Stimulated activated CD4-positive, alpha-beta T cell treated with anti-CD3 and anti-CD28 coated beads, Interleukin-4, amount 100 ng/mL, for 48 hours (primary cell): ENCODE data around the gene CPVL.
"Not testable (repeated sequence)": the region's sequence is repeated elsewhere in the genome, so short reads cannot be mapped to it uniquely, and the experiment has no call there.

Experiments used
- DNase-seq, 2 donors: peaks; one replicate each; pipeline ENCODE4 v3.0.0-alpha.2; 2020; ENCODE audit warnings: low read depth in 2 of 2

CPVL gene

DNA sequence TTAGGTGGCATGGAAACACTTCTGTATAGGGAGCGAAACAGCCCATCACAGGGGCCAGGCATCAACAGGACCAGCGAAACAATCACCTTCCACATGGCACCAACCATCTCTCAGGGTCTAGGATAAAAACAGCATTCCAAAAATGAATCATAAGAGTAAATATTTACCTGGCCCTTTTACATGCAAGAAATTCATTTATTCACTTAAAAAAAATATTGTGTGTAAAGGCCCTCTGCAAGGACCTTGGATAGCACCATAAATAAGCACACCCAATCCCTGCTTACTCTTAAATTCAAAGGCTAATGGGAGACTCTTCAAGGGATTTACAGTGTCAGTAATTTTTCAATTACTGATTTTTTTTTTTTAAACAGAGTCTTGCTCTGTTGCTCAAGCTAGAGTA lies 25.4 kb downstream of the CPVL start:
- no peak for DNase-seq

DNA sequence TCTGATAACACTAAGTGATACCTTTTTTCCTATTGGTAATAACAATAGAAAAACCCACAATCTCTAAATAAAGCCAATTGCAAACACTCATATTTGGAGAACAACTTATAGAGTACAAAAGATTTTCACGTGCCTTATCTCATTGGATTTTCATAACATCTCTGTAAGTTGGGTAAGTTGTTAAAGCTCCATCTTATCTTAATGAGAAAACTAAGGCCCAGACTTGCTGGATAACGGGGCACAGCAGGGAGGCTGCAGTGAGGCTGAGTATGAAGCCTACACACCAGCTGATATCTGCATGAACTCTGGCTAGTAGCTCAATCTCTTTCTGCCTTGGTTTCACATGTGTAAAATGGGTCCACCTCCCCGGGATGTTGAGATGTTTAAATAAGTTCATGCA lies 26.8 kb downstream of the CPVL start:
- no peak for DNase-seq

DNA sequence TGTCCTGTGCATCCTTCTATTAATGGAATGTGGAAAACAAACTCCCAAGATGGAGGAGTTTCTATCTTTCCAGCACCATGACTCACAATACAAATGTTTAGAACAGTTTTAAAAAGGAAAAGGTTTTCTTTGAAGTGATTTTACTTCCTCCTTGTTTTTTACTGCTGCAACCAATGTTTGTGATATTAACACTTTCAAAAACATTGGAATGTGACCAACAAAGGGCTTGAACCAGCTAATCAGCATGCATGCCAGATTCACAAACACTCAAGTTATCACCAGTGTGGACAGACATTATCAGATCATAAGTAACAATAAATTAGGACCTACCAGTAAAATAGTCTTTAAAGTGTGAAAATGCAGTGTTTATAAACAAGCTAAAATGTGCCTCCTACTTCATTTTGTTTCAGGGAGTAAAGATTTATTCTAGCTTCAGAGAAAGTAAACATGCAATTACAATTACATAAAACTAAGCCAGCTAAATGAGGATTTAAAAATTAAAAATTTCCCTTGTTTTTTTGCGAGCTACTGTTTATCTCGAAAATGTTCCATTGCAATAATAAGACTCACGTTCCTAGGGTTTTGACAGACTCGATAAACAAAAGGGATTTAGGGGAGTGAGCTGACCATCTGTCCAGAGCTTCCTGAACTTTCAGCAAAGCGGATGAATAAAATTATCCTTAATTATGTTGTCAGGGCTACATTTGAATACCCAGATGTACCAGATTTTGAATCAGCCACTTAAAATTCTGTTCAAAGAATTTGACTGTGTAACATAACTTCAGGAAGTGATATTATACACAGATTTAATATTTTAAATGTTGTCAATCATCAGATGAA lies 29.8 kb downstream of the CPVL start:
- DNase-seq: no peak

DNA sequence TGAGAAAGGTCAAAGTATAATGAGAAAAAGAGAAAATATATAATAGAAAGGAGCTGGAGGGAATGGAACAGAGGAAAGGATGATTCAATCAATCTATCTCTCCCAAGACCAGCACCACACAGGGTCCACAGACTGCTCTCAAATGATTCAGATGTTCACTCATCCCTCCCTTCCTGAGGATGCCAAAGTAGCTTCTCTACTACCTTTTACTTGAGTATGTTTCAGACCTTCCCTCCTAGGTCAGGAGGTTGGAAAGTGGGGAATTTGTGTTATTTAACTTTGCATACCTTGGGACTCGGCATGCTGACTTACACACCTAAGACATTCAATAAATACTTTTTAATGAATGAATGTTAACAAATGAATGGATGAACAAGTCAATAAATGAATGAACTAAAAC lies 30.6 kb downstream of the CPVL start:
- no peak for DNase-seq

DNA sequence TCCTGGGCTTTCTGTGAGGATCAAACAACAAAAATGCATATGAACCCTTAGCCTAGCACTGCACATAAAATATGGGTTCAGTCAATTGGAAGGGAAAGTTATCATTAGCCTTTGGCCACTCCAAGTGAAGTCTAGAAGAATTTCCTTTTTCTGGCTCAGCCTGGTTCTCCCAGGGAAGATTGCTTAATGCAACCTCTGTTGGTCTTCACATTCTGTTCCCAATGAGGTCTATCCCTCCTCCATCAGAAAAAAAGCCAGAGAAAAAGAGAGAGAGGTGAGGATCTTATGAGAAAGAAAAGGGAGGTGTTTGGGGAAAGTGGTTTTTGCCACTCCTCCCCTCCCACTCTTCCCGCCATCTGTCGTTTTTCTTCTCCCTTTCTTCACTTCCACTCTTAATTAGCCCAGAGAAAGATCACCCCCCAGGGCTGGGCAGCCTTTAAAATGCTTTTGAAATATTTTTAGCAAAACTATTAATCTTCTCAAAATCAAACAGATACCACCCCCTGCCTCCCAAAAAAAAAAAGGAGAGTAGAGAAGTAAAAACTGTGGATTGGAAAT lies 31.1 kb downstream of the CPVL start:
- no peak for DNase-seq

DNA sequence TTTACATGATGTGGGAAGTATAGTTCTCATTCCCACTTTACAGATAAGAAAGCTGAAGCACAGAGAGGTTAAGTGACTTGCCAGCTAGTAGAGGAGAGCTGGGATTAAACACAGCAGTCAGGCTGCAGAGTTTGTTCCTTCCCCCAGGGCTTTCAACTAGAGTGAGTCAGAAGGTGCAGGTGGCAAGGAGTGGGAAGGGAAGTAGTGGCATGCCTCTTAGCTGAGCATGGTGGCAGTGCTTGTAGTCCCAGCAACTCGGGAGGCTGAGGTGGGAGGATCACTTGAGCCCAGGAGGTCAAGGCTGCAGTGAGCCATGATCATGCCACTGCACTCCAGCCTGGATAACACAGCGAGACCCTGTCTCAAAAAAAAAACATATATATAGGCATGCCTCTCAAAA lies 32.1 kb downstream of the CPVL start:
- not testable (repeated sequence) for DNase-seq

DNA sequence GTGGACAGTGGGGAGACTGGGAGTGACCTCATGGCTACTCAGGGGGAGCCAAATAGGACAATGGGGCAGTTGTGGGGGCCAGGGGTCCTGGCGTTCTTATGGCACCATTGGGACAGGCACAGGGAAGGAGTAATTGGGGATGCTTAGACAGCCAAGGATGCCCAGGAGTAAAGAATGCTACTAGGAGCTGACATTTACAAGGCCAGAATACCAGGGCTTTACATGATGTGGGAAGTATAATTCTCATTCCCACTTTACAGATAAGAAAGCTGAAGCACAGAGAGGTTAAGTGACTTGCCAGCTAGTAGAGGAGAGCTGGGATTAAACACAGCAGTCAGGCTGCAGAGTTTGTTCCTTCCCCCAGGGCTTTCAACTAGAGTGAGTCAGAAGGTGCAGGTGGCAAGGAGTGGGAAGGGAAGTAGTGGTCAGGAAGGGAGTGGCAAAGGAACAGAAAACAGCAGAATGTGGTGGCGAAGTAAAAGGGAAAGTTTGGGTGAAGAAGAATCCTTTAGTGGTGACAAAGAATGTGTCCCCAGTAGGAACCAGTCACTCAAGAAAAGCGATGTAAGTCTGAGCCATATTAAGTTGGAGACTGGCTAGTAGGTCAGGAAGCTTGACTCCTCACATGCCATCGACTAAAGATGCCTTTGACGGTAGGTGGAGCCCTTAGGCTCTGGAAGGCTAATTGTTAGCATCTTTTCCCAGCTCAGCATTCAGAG lies 32.8 kb downstream of the CPVL start:
- no peak for DNase-seq

DNA sequence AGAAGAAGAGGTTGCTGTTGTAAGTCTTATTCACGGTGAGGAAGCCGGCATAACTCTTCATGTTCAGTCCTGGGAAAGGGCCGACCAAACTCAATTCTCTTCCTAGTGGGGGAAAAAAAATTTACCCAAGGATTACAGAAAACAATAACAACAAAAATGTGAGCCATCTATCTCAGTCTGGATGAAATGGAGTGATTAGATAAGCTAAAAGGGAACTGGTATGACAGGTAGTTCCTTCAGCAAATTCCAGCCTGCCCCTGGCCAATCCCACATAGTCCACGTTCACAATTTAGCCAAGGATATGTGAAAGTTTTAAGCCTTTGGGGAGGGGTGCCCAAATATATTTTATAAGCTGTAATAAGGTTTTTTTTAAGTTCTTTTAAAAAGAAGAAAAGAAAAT lies 33.6 kb downstream of the CPVL start:
- DNase-seq: no peak

DNA sequence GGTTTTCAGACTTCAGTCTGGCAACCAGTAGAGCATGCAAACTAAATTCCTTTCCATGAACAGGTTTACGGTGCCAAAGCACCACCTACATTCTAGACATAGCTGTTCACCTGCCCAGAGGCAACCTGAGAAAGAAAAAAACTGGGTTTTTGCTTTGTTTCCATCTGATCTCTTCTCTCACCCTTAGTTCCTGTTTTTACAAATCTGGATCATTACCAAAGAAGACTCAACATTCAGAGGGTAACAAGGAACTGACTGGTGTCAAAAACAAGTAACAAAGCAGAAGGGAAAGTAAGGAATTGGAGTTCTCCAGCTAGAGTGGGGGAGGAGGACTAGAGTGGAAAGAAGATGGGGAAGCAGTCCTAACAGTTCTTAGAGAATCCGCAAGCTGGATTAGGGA lies 36.4 kb downstream of the CPVL start:
- no peak for DNase-seq

DNA sequence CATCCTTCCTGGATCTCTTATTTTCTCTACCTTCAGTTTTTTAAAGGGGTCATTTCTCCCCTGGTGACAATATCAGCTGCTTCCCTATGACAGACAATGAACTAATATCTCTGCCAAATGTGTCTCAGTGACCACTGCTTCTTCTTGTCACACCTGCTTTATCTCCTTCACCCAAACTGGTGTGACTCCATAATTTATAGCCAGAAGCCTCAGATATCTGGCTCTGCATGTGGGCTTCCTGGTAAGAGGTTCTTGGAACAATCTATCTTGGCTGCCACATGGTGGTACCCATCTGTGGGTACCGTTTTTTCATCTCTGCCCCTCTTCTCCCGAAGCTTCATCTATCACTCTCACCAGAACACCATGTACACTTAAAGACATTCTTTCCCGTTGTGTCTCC lies 37.0 kb downstream of the CPVL start:
- no peak for DNase-seq

DNA sequence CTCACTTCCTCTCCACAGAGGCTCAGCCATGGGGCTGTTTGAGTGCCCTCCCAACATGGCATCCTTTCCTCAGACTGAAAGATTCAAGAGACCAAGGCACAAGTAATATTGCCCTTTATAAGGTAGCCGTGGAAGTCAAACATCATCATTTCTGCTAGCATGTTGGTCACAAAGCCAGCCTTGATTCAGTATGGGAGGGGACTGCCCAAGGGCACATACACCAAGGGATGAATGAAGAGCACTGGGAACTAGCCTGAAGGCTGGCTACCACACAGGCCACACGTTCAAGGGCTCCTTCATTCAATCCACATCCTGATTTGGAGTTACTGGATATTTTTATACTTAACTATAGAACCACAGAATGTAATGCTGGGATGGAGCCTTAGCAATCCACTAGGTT lies 39.3 kb downstream of the CPVL start:
- DNase-seq: no peak

DNA sequence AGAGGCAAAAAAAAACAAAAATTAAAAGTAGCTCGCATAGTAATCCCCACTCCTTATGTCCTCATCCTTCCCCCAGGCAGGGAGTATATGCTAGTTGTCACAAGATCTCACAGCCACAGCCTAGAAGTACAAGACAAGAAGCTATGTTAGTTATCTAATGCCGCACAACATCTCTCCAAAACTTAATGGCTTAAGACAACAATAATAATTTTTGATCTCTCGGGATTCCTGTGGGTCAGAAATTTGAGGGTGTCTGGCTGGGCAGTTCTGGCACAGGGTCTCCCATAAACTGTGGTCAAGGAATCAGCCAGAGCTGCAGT lies 39.7 kb downstream of the CPVL start:
- DNase-seq: no peak

DNA sequence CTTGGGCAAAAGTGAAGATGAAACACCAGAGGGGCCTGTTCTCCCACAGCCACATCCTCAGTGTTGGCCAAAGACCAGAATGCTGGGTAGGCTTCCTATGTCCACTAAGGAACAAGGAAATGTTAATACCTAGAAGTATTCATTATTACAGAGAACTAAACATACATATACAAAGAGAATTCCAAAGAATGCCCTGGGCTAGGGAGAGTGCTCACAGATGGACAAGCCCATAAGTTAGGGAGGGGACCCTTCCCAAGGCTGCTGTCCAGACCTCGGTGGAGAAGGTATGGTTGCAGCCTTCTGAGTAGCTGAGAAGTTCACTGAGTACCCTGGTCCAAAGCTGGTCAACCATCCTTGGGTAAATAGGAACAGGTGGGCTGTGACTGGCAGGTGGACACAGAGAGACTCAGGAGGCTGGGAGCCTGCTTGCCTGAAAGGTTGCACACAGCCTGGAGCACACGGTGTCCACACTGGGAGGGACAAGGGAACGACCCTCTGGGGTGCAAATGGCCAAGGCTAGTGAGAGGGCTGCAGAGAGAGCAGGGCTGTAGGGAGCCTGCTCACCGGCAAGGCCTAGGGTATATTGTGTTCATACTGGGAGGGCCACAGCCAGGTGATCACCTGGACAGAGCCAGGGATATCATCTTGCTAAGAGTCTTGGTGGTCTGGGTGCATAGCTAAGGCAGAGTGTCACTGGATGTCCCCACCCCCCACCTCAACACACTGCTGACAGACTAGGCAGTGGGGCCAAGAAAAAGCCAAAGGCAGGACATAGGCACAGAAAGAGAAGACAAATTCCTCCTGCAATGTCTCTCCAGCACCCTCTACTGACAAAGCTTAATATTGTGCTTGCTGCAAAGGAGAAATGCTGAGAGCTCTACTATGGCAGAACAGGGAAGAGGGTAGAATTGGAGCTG lies 40.3 kb downstream of the CPVL start:
- DNase-seq: no peak

DNA sequence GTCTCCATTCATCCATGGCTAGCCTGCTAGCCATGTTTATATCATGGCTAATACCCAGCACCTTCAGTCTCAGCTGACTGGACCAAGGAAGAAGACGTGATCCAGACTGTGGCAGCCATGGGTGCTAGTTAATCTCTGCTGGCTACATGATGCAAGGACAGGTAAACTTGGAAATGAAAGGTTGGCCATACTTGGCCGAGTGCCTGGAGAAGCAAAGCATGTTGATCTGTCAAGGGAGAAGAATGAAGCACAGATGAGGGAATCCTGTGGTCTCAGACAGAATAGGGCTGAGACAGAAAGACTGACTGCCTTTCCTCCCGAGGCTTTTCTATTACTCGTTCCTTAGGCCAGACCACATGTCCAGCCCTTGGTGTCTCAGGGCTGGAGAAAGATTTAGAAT lies 41.1 kb downstream of the CPVL start:
- no peak for DNase-seq

DNA sequence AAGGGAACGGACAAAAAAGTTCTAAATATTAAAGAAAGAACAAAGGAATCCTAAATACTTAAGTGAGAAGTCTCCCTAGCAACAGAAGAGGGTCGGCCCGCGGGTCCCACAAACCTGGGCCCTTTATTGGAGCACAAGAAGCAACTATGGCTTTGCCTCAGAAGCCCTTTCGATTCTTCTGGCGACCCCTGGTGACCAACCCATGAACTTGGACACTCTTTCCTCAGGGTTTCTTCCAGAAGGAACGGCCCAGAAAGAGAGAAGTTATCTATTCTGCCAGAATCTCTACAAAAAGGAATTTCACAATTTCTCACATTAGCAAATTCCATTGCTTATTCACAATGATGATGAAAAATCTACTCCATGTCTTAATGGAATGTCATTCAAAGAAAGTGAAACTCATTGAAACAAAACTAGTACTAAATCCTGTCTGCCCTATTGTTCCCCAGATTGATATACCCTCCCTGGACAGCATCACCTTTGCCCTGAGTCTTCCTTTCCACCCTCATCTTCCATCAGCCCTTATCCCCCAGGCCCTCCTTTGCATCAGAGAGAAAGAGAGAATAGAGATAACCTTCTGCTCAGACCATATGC lies 43.7 kb downstream of the CPVL start:
- DNase-seq: peak; percentile 7

DNA sequence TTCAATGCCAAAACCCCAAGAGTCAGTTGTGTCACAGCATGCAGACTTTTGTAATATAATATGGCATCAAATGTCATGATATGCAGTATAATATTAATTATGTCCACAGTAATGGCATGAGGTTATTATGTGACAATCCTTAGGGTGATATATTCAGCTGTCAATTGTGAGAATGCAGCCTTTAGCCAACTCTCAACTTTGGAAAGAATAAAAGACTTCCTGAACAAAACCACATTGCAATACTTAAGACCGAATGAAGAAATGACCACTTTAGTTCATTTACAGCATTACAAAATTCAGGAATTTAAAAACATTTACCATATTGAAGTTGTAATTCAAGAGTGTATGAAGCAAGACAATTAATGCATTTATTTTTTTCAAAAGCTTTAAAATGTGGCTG lies 45.4 kb downstream of the CPVL start:
- DNase-seq: no peak

DNA sequence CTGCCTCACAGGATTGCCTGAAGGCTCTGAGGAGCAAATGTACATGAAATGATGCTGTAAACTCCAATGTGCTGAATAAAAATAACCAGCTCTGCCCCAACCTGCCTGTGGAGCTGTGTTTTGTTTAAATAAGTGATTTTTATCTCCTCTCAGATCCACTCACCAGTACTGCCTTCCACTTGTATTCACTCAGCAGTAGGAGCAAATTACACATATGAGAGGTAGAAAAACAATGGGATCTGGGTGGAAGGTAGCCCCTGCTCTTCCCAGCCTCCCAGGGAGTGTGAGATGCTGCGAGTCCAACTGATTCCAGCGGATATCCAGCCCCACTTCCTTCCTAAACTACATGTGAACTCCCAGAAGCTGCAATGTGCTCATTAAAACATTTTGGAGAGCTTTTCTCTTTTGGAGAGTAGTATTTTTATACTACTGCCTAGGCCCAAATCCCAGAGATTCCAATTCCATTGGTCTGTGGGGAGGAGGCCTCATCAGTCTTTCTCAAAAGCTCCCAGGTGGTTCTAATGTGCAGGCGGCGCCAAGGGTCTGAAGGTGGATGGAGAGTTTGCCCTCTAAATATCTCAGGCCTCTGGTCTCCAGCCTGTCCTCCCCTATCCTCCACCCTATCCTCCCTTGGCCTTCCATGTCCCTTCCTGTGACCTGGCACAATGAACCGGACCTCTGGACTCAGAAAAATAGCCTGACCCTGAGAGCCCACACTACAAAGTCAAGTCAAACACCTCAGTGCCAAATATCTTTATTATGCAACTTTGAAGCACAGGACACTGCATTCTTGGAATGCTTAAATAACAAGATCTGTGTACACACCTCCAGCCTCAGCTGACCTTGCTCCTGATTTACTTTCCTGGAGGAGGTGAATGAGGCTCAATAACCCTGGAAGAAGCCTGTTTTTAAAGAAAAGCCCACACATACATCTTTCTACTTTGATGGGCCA lies 46.2 kb downstream of the CPVL start:
- DNase-seq: no peak

DNA sequence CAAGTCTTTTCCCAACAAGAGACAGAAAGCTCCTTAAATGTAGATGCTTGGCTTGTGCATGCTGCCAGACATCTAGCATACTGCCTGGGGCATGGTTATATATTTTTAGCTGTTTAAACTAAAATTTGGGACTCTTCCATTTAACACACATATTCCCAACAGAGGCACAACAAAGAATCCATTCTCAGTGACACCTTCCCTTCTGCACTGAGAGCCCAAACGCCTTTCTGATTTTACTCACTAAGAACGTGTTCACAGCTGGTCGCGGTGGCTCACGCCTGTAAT lies 49.9 kb downstream of the CPVL start:
- DNase-seq: no peak

DNA sequence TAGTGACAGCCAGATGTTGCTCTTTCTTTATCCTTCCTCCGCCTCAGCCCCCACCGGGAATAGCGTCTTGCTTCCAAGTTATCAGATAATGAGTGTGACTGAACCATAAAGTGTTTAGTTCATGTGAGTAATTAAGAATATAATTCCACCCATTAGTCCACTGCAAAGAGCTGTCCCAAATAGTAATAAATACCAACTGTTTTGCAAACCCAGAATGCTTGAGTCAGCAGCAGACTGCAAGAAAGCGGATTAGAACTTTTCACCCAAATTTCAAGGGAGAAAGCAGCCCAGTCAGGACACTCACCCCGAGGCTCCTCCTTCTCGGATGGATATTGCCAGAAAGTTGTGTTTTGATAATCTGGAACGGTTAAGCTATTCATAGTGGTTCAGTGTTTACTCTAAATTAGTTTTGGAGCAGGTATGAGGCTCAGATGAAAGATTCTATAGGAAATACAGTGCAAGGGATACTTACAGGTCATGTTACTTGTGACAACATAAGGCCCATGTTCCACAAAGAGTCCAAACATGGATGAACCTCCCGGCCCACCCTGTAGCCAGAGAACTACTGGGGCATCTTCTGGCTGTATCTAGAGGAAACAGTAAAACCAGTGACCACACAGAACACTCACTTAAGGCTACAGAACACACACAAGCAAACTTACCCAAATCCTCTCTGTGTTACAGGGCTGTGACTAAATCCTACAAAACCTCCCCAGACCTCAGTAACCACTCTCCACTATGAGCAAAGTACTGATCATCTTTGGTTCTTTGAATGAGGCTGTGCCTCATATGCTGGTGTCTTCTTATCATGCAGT lies 50.5 kb downstream of the CPVL start:
- DNase-seq: no peak

DNA sequence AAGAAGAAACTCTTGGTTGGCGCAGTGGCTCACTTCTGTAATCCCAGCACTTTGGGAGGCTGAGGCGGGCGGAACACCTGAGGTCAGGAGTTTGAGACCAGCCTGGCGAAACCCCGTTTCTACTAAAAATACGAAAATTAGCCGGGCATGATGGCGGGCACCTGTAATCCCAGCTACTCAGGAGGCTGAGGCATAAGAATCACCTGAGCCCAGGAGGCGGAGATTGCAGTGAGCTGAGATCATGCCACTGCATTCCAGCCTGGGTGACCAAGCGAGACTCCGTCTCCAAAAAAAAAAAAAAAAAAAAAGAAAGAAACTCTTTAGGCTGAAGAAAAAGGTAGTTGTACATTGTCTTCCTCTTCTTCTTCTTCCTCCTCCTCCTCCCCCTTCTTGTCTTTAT lies 53.2 kb downstream of the CPVL start:
- DNase-seq: not testable (repeated sequence)
